Keratinocyte (primary cell): Measurements from ENCODE around the gene CYP4F22. TPM values are rescaled to one million over a fixed set of nuclear protein-coding genes. Genes with fewer than 3 reads are reported as not detected.

ENCODE experiments used
- DNase-seq: peaks from one replicate; pipeline ENCODE4 v3.0.0-alpha.2; 2011; ENCODE audit warnings: low read depth, missing footprints, low spot score
- FAIRE-seq: peaks from 2 replicates; lab custom pipeline; 2011; peaks lifted over from hg19 to GRCh38; lab: Jason Lieb, UNC
- H2AFZ ChIP-seq: 2 replicates; pipeline ENCODE4 v1.6.0; 2012; ENCODE audit warnings: low read length, control low read depth, inconsistent platforms; ENCODE audit not compliant: control insufficient read depth
- H3K27ac ChIP-seq: 2 replicates; pipeline ENCODE4 v1.5.1; 2011; ENCODE audit warnings: low read length; ENCODE audit not compliant: control insufficient read depth, insufficient read depth
- H3K27me3 ChIP-seq: 3 replicates; pipeline ENCODE4 v1.6.0; 2011; ENCODE audit warnings: low read length; ENCODE audit not compliant: control insufficient read depth, insufficient read depth; ENCODE audit errors: extremely low read depth
- H3K36me3 ChIP-seq, 2 experiments: 2 replicates in 1 of 2; 3 replicates in 1 of 2; pipeline ENCODE4 v1.5.1; 2011; ENCODE audit warnings: low read length in 2 of 2, mild to moderate bottlenecking in 1 of 2; ENCODE audit not compliant: control insufficient read depth in 2 of 2, insufficient read depth in 2 of 2; ENCODE audit errors: extremely low read depth in 1 of 2
- H3K4me1 ChIP-seq: 3 replicates; pipeline ENCODE4 v1.5.1; 2011; ENCODE audit warnings: low read length; ENCODE audit not compliant: control insufficient read depth, insufficient read depth; ENCODE audit errors: extremely low read depth
- H3K4me2 ChIP-seq: 3 replicates; pipeline ENCODE4 v1.6.0; 2011; ENCODE audit warnings: low read depth, low read length; ENCODE audit not compliant: control insufficient read depth, insufficient read depth; ENCODE audit errors: extremely low read depth
- H3K4me3 ChIP-seq, 3 experiments: fragments of 200-600 bp in 1 of 3; sonication (generic) in 1 of 3; 2 replicates in 2 of 3; 3 replicates in 1 of 3; pipeline ENCODE4 v1.5.1; 2011 to 2016; ENCODE audit warnings: low read length in 3 of 3, mild to moderate bottlenecking in 3 of 3, control low read depth in 2 of 3, inconsistent platforms in 1 of 3, low read depth in 1 of 3, mixed read lengths in 1 of 3, mixed run types in 1 of 3, moderate library complexity in 1 of 3; ENCODE audit not compliant: control insufficient read depth in 2 of 3, insufficient read depth in 2 of 3; ENCODE audit errors: extremely low read depth in 1 of 3
- H3K79me2 ChIP-seq: 2 replicates; pipeline ENCODE4 v1.6.0; 2012; ENCODE audit warnings: low read length; ENCODE audit not compliant: control insufficient read depth, insufficient read depth
- H3K9ac ChIP-seq: 3 replicates; pipeline ENCODE4 v1.6.0; 2011; ENCODE audit warnings: low read length; ENCODE audit not compliant: control insufficient read depth, insufficient read depth; ENCODE audit errors: extremely low read depth
- H3K9me1 ChIP-seq: 3 replicates; pipeline ENCODE4 v1.6.0; 2011; ENCODE audit warnings: low read length; ENCODE audit not compliant: control insufficient read depth, insufficient read depth; ENCODE audit errors: extremely low read depth
- H3K9me3 ChIP-seq: 2 replicates; pipeline ENCODE4 v1.5.1; 2012; ENCODE audit warnings: low read depth, low read length; ENCODE audit not compliant: control insufficient read depth
- H4K20me1 ChIP-seq: 3 replicates; pipeline ENCODE4 v1.6.0; 2011; ENCODE audit warnings: low read length; ENCODE audit not compliant: control insufficient read depth, insufficient read depth; ENCODE audit errors: extremely low read depth
- CTCF ChIP-seq, 3 experiments: IDR thresholded peaks in 1 of 3; conservative IDR thresholded peaks in 1 of 3; optimal IDR thresholded peaks in 1 of 3; 2 replicates in 2 of 3; 3 replicates in 1 of 3; pipeline versions ENCODE3 to v1.5.1; 2011; ENCODE audit warnings: low read length in 3 of 3, mild to moderate bottlenecking in 3 of 3, moderate library complexity in 2 of 3, control low read depth in 1 of 3, inconsistent platforms in 1 of 3; ENCODE audit not compliant: insufficient read depth in 2 of 3; ENCODE audit errors: extremely low read depth in 1 of 3
- EZH2 ChIP-seq: IDR thresholded peaks from one replicate; pipeline ENCODE4 v1.6.1; 2012; ENCODE audit warnings: inconsistent platforms, mild to moderate bottlenecking, low read length, moderate library complexity
- dilution Hi-C: fragments of 300-500 bp; cut with MboI; formaldehyde crosslinking; loops from one replicate; pipeline ENCODE4 v1.7.0; 2020; ENCODE audit warnings: low sequenced_read_pairs; ENCODE audit not compliant: extremely low pct_ligation_motif_present
- polyA plus RNA-seq, 5 experiments: library from polyadenylated mRNA; depleted of rRNA in 3 of 5; stranded (reverse) in 3 of 5; stranded (forward) in 1 of 5; unstranded in 1 of 5; fragments of >200 nt; gene quantifications; 1 replicate in 1 of 5; 2 replicates in 3 of 5; 3 replicates in 1 of 5; pipeline versions ENCODE4 v1.2.1 to v1.2.3, GENCODE V29; 2011 to 2012; ENCODE audit warnings: missing spikeins in 2 of 5, low read depth in 1 of 5, low replicate concordance in 1 of 5

The CYP4F22 gene
- polyA plus RNA-seq, 1 donor (not counting 4 experiments of a cell fraction or from before 2014, with no cell fraction given), result 0.43 TPM

- Histone ChIP-seq H3K79me2 (no peaks in the 10 kb centered on the region), H3K9ac (no peak overlapping the region), H3K27ac (no peak overlapping the region), H3K27me3 (peaks cover 8% of the 10 kb centered on the region), H3K9me1 (no peaks in the 10 kb centered on the region), H3K4me3 (no peak overlapping the region), H3K4me2 (no peak overlapping the region), H2AFZ (no peak overlapping the region), H3K36me3 (no peaks in the 10 kb centered on the region), H3K4me1 (no peaks in the 10 kb centered on the region), H3K9me3 (no peaks in the 10 kb centered on the region), H4K20me1 (no peaks in the 10 kb centered on the region)
- TF ChIP-seq CTCF (optimal IDR thresholded peaks at IDR 0.05 in 1 of 3, IDR thresholded peaks at IDR 0.05 in 1 of 3, conservative IDR thresholded peaks at IDR 0.05 in 1 of 3; ENCODE audit: extremely low read depth in 1 of 3, insufficient read depth in 2 of 3, low read length in 3 of 3) (no peak), EZH2 (no peak)
- dilution Hi-C loops, result no loop called here
- DNase-seq, result no peak
- no peak for FAIRE-seq
These were observed 62.1 kb downstream of the CYP4F22 start for GRCh38 chr19:15570420-15570819.

- Histone ChIP-seq H3K4me3 (no peak overlapping the region), H3K27ac (no peak overlapping the region), H3K9me1 (no peaks in the 10 kb centered on the region), H3K9ac (no peak overlapping the region), H3K79me2 (no peaks in the 10 kb centered on the region), H4K20me1 (no peaks in the 10 kb centered on the region), H3K9me3 (no peaks in the 10 kb centered on the region), H3K27me3 (no peaks in the 10 kb centered on the region), H3K36me3 (no peaks in the 10 kb centered on the region), H3K4me1 (no peaks in the 10 kb centered on the region), H3K4me2 (no peak overlapping the region), H2AFZ (no peak overlapping the region)
- DNase-seq (no peak), FAIRE-seq (no peak)
- TF ChIP-seq CTCF (optimal IDR thresholded peaks at IDR 0.05 in 1 of 3, IDR thresholded peaks at IDR 0.05 in 1 of 3, conservative IDR thresholded peaks at IDR 0.05 in 1 of 3; ENCODE audit: extremely low read depth in 1 of 3, insufficient read depth in 2 of 3, low read length in 3 of 3) (no peak), EZH2 (no peak)
- dilution Hi-C loops, result no loop called here
These were observed 67.1 kb downstream of the CYP4F22 start for GRCh38 chr19:15575406-15575805.
